HEK293T (cell line): ENCODE results near the gene DLX3.

Experiments used
- FOXK2 ChIP-seq: fragments of 450-650 bp; IDR thresholded peaks from 2 replicates; pipeline ENCODE4 v1.6.1; 2016; ENCODE audit warnings: mild to moderate bottlenecking
- NFRKB ChIP-seq: fragments of 450-650 bp; IDR thresholded peaks from 2 replicates; pipeline ENCODE4 v1.6.1; 2016; ENCODE audit warnings: mild to moderate bottlenecking, moderate library complexity

DNA sequence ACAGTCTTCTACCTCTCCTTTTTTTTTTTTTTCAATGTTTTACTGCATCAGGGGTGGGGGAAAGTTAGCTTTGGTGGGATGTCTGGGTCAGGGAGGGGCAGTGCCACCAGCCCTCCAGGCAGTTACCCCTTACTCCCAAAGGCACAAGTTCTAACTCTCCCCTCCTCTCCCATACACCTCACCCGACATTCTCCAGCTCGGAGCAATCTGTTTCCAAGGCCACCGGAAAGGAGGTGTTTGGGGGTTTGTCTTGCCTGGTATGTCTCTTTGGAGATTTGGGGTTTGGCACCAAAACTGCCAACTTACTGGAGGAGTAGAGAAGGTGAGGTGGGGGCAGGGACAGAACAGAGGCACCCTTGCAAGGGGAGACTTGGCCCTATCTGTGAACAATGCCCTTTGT lies 4.7 kb downstream of the DLX3 start:
- TF ChIP-seq FOXK2 = no peak
- TF ChIP-seq NFRKB = no peak
